HG03280 (cell line): ENCODE data around the gene ZC2HC1C.

Experiments used
- ATAC-seq: cut with Tn5 transposase; IDR thresholded peaks from one replicate; pipeline ENCODE4 v1.9.1; 2021; ENCODE audit warnings: mild to moderate bottlenecking, moderate library complexity; ENCODE audit not compliant: unreplicated experiment

The ZC2HC1C gene

GRCh38 chr14:75128596-75128990, 59.2 kb downstream of the ZC2HC1C start:
- ATAC-seq, result no peak
